ENCODE data around the gene DAB2.
A peak's percentile ranks its signal among the peaks of the same experiment; 100 is the strongest.

The DAB2 gene

DNA sequence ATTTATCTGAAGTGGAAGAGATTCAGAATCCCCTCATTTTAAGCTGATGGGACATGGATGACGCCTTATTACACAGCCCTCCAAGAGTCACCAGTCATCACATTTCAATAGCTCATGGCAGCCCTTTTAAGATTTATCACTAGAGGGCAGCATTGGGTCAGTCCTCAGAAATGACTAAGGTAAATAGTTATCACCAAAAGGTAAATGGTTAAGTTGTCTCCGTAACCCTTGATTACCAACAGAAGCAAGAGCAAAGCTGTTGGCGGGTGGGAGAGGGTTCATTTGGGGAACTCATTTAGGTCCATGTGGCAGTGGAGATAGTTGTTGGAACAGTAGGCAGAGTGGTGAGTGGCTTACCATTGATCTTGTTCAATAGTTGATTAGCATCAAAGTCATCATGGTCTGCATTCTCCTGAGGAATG is 48.5 kb downstream of the DAB2 start:
- TF ChIP-seq, protein P1, sequence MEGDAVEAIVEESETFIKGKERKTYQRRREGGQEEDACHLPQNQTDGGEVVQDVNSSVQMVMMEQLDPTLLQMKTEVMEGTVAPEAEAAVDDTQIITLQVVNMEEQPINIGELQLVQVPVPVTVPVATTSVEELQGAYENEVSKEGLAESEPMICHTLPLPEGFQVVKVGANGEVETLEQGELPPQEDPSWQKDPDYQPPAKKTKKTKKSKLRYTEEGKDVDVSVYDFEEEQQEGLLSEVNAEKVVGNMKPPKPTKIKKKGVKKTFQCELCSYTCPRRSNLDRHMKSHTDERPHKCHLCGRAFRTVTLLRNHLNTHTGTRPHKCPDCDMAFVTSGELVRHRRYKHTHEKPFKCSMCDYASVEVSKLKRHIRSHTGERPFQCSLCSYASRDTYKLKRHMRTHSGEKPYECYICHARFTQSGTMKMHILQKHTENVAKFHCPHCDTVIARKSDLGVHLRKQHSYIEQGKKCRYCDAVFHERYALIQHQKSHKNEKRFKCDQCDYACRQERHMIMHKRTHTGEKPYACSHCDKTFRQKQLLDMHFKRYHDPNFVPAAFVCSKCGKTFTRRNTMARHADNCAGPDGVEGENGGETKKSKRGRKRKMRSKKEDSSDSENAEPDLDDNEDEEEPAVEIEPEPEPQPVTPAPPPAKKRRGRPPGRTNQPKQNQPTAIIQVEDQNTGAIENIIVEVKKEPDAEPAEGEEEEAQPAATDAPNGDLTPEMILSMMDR (IDR thresholded peaks at IDR 0.05): peak; percentile 65
- Histone ChIP-seq H3K27me3 (ENCODE audit: control insufficient read depth, insufficient read depth, low read length) (no peaks in the 10 kb centered on the region), H3K9me3 (ENCODE audit: control insufficient read depth, low read length) (no peaks in the 10 kb centered on the region), H3K79me2 (no peaks in the 10 kb centered on the region), H3K4me2 (ENCODE audit: low read length) (no peak overlapping the region), H3K27ac (no peak overlapping the region), H3K4me3 (ENCODE audit: low read depth, low read length) (no peak overlapping the region), H2AFZ (no peak overlapping the region), H3K36me3 (ENCODE audit: control insufficient read depth, insufficient read depth, low read length) (no peaks in the 10 kb centered on the region), H3K4me1 (no peaks in the 10 kb centered on the region), H3K9ac (no peak overlapping the region)

DNA sequence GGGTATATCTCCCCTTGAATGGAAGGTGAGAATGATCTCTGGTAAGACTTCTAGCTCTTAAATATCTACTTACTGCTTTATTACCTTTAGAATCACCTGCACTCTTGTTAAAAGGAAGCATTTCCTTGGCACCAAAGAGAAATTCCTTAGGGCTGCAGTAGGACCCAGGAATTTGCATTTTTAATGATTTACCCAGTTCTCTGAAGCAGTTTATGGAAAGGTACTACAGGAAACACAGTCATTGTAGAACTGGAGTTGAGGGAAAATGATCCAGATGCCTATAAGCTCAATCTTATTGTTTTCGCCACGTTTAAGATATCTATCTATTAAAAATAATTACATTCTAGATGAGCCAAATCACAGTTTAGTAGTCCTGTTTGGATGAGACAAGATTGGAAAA is 51.0 kb downstream of the DAB2 start:
- TF ChIP-seq, protein P1 (IDR thresholded peaks at IDR 0.05): no peak
- Histone ChIP-seq H3K4me1 (no peaks in the 10 kb centered on the region), H3K4me3 (ENCODE audit: low read depth, low read length) (no peak overlapping the region), H3K36me3 (ENCODE audit: control insufficient read depth, insufficient read depth, low read length) (no peaks in the 10 kb centered on the region), H3K79me2 (no peaks in the 10 kb centered on the region), H3K9me3 (ENCODE audit: control insufficient read depth, low read length) (no peaks in the 10 kb centered on the region), H3K27me3 (ENCODE audit: control insufficient read depth, insufficient read depth, low read length) (no peaks in the 10 kb centered on the region), H3K4me2 (ENCODE audit: low read length) (no peak overlapping the region), H3K27ac (no peak overlapping the region), H2AFZ (no peak overlapping the region), H3K9ac (no peak overlapping the region)

DNA sequence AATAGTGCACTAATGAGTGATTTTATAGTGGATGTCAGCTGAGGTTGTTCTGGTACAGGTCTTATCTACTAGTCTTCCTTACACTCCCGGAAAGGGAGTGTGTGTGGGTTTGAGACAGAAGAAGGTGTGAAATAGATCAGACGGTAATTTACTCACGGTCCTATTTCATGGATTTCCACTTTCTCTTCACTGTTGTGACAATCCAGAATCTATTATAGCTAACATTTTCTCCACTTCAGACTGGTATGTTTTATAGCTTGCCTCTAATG is 53.5 kb downstream of the DAB2 start:
- no peaks in the 10 kb centered on the region for H3K79me2 ChIP-seq
- no peaks in the 10 kb centered on the region for H3K27me3 ChIP-seq (ENCODE audit: control insufficient read depth, insufficient read depth, low read length)
- no peak overlapping the region for H2AFZ ChIP-seq
- H3K9me3 ChIP-seq (ENCODE audit: control insufficient read depth, low read length): no peaks in the 10 kb centered on the region
- no peak overlapping the region for H3K4me2 ChIP-seq (ENCODE audit: low read length)
- no peak overlapping the region for H3K27ac ChIP-seq
- TF ChIP-seq, protein P1 (IDR thresholded peaks at IDR 0.05): no peak
- H3K9ac ChIP-seq: no peak overlapping the region
- H3K4me1 ChIP-seq: no peaks in the 10 kb centered on the region
- H3K4me3 ChIP-seq (ENCODE audit: low read depth, low read length): no peak overlapping the region
- no peaks in the 10 kb centered on the region for H3K36me3 ChIP-seq (ENCODE audit: control insufficient read depth, insufficient read depth, low read length)

DNA sequence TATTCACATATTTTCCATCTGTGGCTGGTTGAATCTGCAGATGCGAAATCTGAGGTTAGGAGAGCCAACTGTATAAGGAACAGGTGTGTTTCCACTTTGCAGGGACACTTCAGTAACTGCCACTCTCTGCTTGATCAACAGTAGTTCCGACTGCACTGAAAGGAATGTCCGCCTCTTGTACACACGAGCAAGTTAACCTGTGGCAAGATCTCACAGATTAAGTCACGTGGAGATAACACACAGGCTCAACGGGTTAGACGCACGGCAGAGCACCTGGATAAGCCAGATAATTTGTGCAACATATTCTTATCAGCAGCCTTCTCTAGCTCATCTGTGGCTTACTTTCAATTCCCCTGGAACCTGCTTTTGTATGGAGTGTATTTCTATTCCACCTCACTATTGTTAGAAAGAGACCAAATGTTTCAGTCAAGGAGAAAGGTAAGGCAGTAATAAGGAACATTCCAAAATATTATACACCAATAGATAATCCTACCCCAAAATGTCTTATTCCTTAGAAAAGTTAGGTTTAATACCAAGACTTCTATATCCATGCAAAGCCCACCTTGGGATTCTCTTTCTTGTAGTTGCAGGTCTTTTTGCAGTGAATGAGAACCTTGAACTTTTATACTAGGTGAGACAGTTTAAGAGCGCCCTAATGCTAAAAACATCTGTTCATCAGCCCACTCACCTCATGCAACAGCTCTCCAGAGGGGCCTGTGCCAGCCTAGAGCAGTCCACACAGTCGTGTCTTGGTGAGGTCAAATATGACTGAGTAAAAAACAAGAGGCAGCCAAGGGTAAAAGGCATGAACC is 54.0 kb downstream of the DAB2 start:
- H3K4me1 ChIP-seq: no peaks in the 10 kb centered on the region
- TF ChIP-seq, protein P1 (IDR thresholded peaks at IDR 0.05): no peak
- H3K4me2 ChIP-seq (ENCODE audit: low read length): peak overlapping the region; percentile 13
- no peak overlapping the region for H3K9ac ChIP-seq
- no peaks in the 10 kb centered on the region for H3K36me3 ChIP-seq (ENCODE audit: control insufficient read depth, insufficient read depth, low read length)
- H3K4me3 ChIP-seq (ENCODE audit: low read depth, low read length): no peak overlapping the region
- H3K27ac ChIP-seq: no peak overlapping the region
- H3K79me2 ChIP-seq: no peaks in the 10 kb centered on the region
- no peaks in the 10 kb centered on the region for H3K27me3 ChIP-seq (ENCODE audit: control insufficient read depth, insufficient read depth, low read length)
- no peaks in the 10 kb centered on the region for H3K9me3 ChIP-seq (ENCODE audit: control insufficient read depth, low read length)
- H2AFZ ChIP-seq: no peak overlapping the region
